Stimulated activated CD8-positive, alpha-beta memory T cell treated with anti-CD3 and anti-CD28 coated beads, Interleukin-12 subunit alpha, Interleukin-12 subunit beta, amount 100 ng/mL, for 24 hours (primary cell): Measurements from ENCODE around the gene ESYT2.
"Not testable (repeated sequence)": the region's sequence is repeated elsewhere in the genome, so short reads cannot be mapped to it uniquely, and the experiment has no call there.

Experiments
- DNase-seq: peaks from one replicate; pipeline ENCODE4 v3.0.0-alpha.2; 2020; ENCODE audit errors: extremely low read depth

The ESYT2 gene

GRCh38 chr7:158697597-158697996 lies 131.7 kb downstream of the ESYT2 start:
- not testable (repeated sequence) for DNase-seq

GRCh38 chr7:158695726-158696452 lies 133.4 kb downstream of the ESYT2 start:
- no peak for DNase-seq

GRCh38 chr7:158695056-158695455 lies 134.3 kb downstream of the ESYT2 start:
- no peak for DNase-seq

- DNase-seq = no peak
These were observed 134.7 kb downstream of the ESYT2 start for GRCh38 chr7:158694650-158695049.

- no peak for DNase-seq
These were observed 139.8 kb downstream of the ESYT2 start for GRCh38 chr7:158689488-158689887.

GRCh38 chr7:158687406-158687805 lies 141.9 kb downstream of the ESYT2 start:
- no peak for DNase-seq

- no peak for DNase-seq
These were observed 143.6 kb downstream of the ESYT2 start for GRCh38 chr7:158685693-158686092.

GRCh38 chr7:158684329-158684728 lies 145.0 kb downstream of the ESYT2 start:
- no peak for DNase-seq

GRCh38 chr7:158683541-158683940 lies 145.8 kb downstream of the ESYT2 start:
- DNase-seq = no peak

GRCh38 chr7:158682456-158682855 lies 146.9 kb downstream of the ESYT2 start:
- no peak for DNase-seq
